Smooth muscle cell (in vitro differentiated cells): Measurements from ENCODE around the gene HSD17B12. TPM values are rescaled to one million over a fixed set of nuclear protein-coding genes. Genes with fewer than 3 reads are reported as not detected.
A peak's percentile ranks its signal among the peaks of the same experiment; 100 is the strongest.

ENCODE experiments used
- DNase-seq: peaks from one replicate; lab custom pipeline; 2025; ENCODE audit not compliant: unreplicated experiment; lab: John Stamatoyannopoulos, UW
- H2AFZ ChIP-seq: fragments of 200-600 bp; sonication (generic); 2 replicates; pipeline ENCODE4 v1.6.0; 2016; ENCODE audit warnings: antibody characterized with exemption, low read depth, mild to moderate bottlenecking
- H3F3A ChIP-seq: fragments of 200-600 bp; sonication (generic); 2 replicates; pipeline ENCODE4 v1.6.0; 2017; ENCODE audit warnings: antibody characterized with exemption, low read depth
- H3K27ac ChIP-seq: fragments of 200-600 bp; sonication (generic); 2 replicates; pipeline ENCODE4 v1.5.1; 2016; ENCODE audit warnings: low read depth, mild to moderate bottlenecking
- H3K27me3 ChIP-seq: fragments of 200-600 bp; sonication (generic); 2 replicates; pipeline ENCODE4 v1.6.1; 2016; ENCODE audit warnings: low read depth, mild to moderate bottlenecking
- H3K36me3 ChIP-seq: fragments of 200-600 bp; sonication (generic); 2 replicates; pipeline ENCODE4 v1.5.1; 2016; ENCODE audit warnings: low read depth
- H3K4me1 ChIP-seq: fragments of 200-600 bp; sonication (generic); 2 replicates; pipeline ENCODE4 v1.5.1; 2016; ENCODE audit warnings: low read depth
- H3K4me2 ChIP-seq: fragments of 200-600 bp; sonication (generic); 2 replicates; pipeline ENCODE4 v1.6.0; 2016; ENCODE audit warnings: mild to moderate bottlenecking
- H3K4me3 ChIP-seq: fragments of 200-600 bp; sonication (generic); 2 replicates; pipeline ENCODE4 v1.5.1; 2016; ENCODE audit warnings: mild to moderate bottlenecking
- H3K79me2 ChIP-seq: fragments of 200-600 bp; sonication (generic); 2 replicates; pipeline ENCODE4 v1.6.0; 2016; ENCODE audit warnings: low read depth, mild to moderate bottlenecking
- H3K9ac ChIP-seq: fragments of 200-600 bp; sonication (generic); 2 replicates; pipeline ENCODE4 v1.6.0; 2016; ENCODE audit warnings: low read depth
- H3K9me3 ChIP-seq: fragments of 200-600 bp; sonication (generic); replicated peaks from 2 replicates; pipeline ENCODE4 v1.5.1; 2016; ENCODE audit warnings: low read depth
- H4K20me1 ChIP-seq: fragments of 200-600 bp; sonication (generic); 2 replicates; pipeline ENCODE4 v1.6.0; 2016; ENCODE audit warnings: low read depth
- WGBS: methylation state at CpG from one replicate; pipeline ENCODE4 v1.1.7; 2016; ENCODE audit warnings: low lambda C conversion rate; 5-methylcytosine and 5-hydroxymethylcytosine counted together
- polyA plus RNA-seq: library from polyadenylated mRNA; unstranded; fragments of >200 nt; fragmentation: Nextera tagmentation; extraction: Ambion mirVana; gene quantifications from 2 replicates; pipeline ENCODE4 v1.2.1, GENCODE V29; 2016
- total RNA-seq: library from RNA; depleted of rRNA; stranded (reverse); fragments of >200 nt; gene quantifications from 2 replicates; pipeline ENCODE4 v1.2.3, GENCODE V29; 2014
- TF ChIP-seq, protein P1 (sequence below): fragments of 200-600 bp; sonication (generic); IDR thresholded peaks from 2 replicates; pipeline ENCODE4 v1.5.1; 2017; ENCODE audit warnings: borderline replicate concordance, mild to moderate bottlenecking, antibody characterized with exemption; ENCODE audit not compliant: insufficient read depth, poor library complexity, severe bottlenecking

HSD17B12 gene
- total and polyA plus RNA-seq, 2 experiments from 2014 or later: 74.8 to 111 TPM

DNA sequence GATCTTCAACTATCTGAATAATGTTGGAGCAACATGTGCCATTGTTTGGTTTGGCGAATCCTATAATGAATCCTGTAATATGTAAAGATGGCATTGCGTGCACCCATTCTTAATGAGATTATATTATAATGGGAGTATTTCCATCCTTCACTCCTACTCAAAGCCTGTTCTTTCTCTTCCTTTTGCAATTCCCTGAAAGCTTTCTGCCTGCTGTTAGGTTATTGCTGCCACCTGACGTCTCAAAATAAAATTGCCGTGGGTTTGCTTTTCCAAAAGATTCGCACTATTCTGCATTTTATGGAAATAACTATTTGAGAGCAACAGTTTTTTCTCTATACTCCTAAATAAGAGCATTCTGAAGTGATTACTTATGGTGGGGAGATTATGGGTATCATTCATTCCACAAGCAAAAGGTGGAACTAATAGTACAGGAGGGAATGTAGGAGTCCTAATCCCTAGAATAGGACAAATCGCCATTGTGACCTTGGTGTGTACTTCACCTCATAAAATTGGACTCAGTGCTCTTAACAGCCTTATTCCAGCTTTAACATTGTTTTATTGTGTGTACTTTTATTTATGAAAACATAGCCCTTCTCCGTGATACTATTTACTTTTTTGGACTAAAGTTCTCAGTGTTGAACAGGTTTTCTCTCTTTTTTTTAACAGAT, 130.5 kb downstream of the HSD17B12 start:
- Histone ChIP-seq H4K20me1 (peaks cover 4% of the 10 kb centered on the region), H3K9ac (no peak overlapping the region), H3K79me2 (no peaks in the 10 kb centered on the region), H3K4me1 (no peaks in the 10 kb centered on the region), H3K9me3 (no peaks in the 10 kb centered on the region), H3K27me3 (no peaks in the 10 kb centered on the region), H3F3A (no peaks in the 10 kb centered on the region), H2AFZ (no peak overlapping the region), H3K4me2 (no peak overlapping the region), H3K36me3 (peaks cover 6% of the 10 kb centered on the region), H3K27ac (no peak overlapping the region), H3K4me3 (no peak overlapping the region)
- TF ChIP-seq, protein P1, sequence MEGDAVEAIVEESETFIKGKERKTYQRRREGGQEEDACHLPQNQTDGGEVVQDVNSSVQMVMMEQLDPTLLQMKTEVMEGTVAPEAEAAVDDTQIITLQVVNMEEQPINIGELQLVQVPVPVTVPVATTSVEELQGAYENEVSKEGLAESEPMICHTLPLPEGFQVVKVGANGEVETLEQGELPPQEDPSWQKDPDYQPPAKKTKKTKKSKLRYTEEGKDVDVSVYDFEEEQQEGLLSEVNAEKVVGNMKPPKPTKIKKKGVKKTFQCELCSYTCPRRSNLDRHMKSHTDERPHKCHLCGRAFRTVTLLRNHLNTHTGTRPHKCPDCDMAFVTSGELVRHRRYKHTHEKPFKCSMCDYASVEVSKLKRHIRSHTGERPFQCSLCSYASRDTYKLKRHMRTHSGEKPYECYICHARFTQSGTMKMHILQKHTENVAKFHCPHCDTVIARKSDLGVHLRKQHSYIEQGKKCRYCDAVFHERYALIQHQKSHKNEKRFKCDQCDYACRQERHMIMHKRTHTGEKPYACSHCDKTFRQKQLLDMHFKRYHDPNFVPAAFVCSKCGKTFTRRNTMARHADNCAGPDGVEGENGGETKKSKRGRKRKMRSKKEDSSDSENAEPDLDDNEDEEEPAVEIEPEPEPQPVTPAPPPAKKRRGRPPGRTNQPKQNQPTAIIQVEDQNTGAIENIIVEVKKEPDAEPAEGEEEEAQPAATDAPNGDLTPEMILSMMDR: no peak
- 93% methylated on average over 7 of the region's 7 CpGs for WGBS
- no peak for DNase-seq

DNA sequence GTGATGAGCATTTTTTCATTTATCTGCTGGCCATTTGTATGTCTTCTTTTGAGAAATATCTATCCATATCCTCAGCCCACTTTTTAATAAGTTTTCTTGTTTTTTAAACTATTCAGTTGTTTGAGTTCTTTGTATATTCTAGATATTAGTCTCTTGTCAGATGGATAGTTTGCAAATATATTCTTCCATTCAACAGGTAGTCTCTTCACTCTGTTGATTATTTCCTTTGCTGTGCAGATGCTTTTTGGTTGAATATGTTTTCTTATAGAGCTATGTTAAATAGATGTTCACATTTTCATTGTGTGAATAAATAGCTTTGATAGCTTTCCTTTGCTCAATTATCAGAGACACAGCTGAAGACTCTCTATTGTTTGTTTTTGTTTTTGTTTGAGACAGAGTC, 131.9 kb downstream of the HSD17B12 start:
- no peak overlapping the region for H2AFZ ChIP-seq

DNA sequence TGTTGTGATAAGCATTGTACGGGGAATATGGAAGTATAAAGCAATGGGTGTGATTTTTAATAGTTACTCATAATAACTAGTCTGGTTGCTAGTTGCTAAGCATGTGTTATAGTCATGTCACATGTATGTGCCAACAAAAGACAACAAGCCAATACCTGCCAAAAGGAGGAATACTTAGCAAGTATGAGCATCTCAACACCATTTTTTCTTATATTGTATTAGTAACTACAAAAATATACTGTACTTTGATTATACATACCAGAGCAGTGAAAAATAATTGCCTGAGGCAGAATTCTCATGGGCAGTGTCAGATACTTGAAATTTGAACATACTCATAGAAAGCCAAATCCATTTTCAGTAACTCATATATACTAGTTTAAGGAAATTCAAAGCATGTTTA, 137.7 kb downstream of the HSD17B12 start:
- Histone ChIP-seq H3K36me3 (peaks cover 9% of the 10 kb centered on the region), H3K9me3 (no peaks in the 10 kb centered on the region), H4K20me1 (peaks cover 3% of the 10 kb centered on the region), H2AFZ (no peak overlapping the region), H3K27ac (peak overlapping the region; percentile 26), H3K4me3 (no peak overlapping the region), H3F3A (no peaks in the 10 kb centered on the region), H3K4me2 (no peak overlapping the region), H3K9ac (no peak overlapping the region), H3K4me1 (no peaks in the 10 kb centered on the region), H3K79me2 (no peaks in the 10 kb centered on the region), H3K27me3 (no peaks in the 10 kb centered on the region)
- WGBS: 94% methylated on average over 1 of the region's 1 CpG
- no peak for DNase-seq
- TF ChIP-seq, protein P1: no peak

More for the DNA sequence above, 131.9 kb downstream of the HSD17B12 start:
- no peaks in the 10 kb centered on the region for H3K27me3 ChIP-seq
- peaks cover 7% of the 10 kb centered on the region for H4K20me1 ChIP-seq
- no peak for DNase-seq
- peaks cover 9% of the 10 kb centered on the region for H3K36me3 ChIP-seq
- H3K27ac ChIP-seq: no peak overlapping the region
- TF ChIP-seq, protein P1: no peak
- no peaks in the 10 kb centered on the region for H3F3A ChIP-seq
- H3K4me3 ChIP-seq: no peak overlapping the region
- H3K9ac ChIP-seq: no peak overlapping the region
- no peaks in the 10 kb centered on the region for H3K79me2 ChIP-seq
- no peak overlapping the region for H3K4me2 ChIP-seq
- no peaks in the 10 kb centered on the region for H3K9me3 ChIP-seq
- no peaks in the 10 kb centered on the region for H3K4me1 ChIP-seq

DNA sequence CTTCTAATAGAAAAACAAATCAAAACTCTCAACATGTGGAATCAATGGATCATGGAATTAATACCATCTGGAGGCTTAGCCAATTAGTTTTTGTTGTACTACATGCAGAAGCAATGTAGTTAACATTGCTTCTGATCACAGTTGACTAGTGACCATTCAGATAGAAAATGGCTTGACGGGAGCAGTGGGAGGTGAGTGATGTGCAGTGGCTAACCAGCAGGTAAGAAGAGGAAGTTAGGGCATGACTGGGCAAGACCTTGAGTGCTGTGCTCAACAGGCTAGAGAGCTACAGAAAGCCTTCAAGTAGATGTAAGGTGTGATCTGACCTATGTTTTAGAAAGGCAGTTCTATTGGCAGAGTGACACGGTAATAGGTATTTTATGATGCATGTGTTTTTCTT, 139.4 kb downstream of the HSD17B12 start:
- Histone ChIP-seq H3K27ac (no peak overlapping the region), H3K27me3 (no peaks in the 10 kb centered on the region), H3K4me2 (no peak overlapping the region), H2AFZ (no peak overlapping the region), H3K9ac (no peak overlapping the region), H3K4me3 (no peak overlapping the region), H3F3A (no peaks in the 10 kb centered on the region), H3K4me1 (no peaks in the 10 kb centered on the region), H3K36me3 (peaks cover 9% of the 10 kb centered on the region), H3K9me3 (no peaks in the 10 kb centered on the region), H4K20me1 (peaks cover 3% of the 10 kb centered on the region), H3K79me2 (no peaks in the 10 kb centered on the region)
- 88% methylated on average over 2 of the region's 2 CpGs for WGBS
- no peak for DNase-seq
- TF ChIP-seq, protein P1: no peak
